Renal cortical epithelial cell (primary cell): ENCODE data around the gene GCNT2. TPM values are rescaled to one million over a fixed set of nuclear protein-coding genes. Genes with fewer than 3 reads are reported as not detected.
"Not testable (repeated sequence)": the region's sequence is repeated elsewhere in the genome, so short reads cannot be mapped to it uniquely, and the experiment has no call there.

Experiments
- DNase-seq: peaks from one replicate; pipeline ENCODE4 v3.0.0-alpha.2; 2011; ENCODE audit warnings: low read depth
- total RNA-seq: library from RNA; depleted of rRNA; stranded (reverse); fragments of >200 nt; gene quantifications from 2 replicates; pipeline ENCODE4 v1.2.3, GENCODE V29; 2014

GCNT2 gene
- total RNA-seq, 1 donor from 2014 or later = 59.4 TPM

GRCh38 chr6:10580570-10580969 is 59.4 kb downstream of the GCNT2 start:
- no peak for DNase-seq

GRCh38 chr6:10581402-10581801 is 60.3 kb downstream of the GCNT2 start:
- DNase-seq = not testable (repeated sequence)

- DNase-seq = no peak
Observed at GRCh38 chr6:10582774-10583508, 61.8 kb downstream of the GCNT2 start.

GRCh38 chr6:10583509-10583901 is 62.4 kb downstream of the GCNT2 start:
- peak; percentile 15 for DNase-seq

- DNase-seq = peak; percentile 54
Observed at GRCh38 chr6:10584607-10585006, 63.5 kb downstream of the GCNT2 start.

- no peak for DNase-seq
Observed at GRCh38 chr6:10585209-10585845, 64.2 kb downstream of the GCNT2 start.

GRCh38 chr6:10586302-10586701 is 65.2 kb downstream of the GCNT2 start:
- DNase-seq = no peak

GRCh38 chr6:10587656-10588406 is 66.7 kb downstream of the GCNT2 start:
- DNase-seq = peak; percentile 30

GRCh38 chr6:10588562-10589428 is 67.6 kb downstream of the GCNT2 start:
- no peak for DNase-seq

- DNase-seq = no peak
Observed at GRCh38 chr6:10589429-10589727, 68.2 kb downstream of the GCNT2 start.

GRCh38 chr6:10589983-10590382 is 68.8 kb downstream of the GCNT2 start:
- DNase-seq = no peak

- no peak for DNase-seq
Observed at GRCh38 chr6:10591422-10592160, 70.4 kb downstream of the GCNT2 start.

GRCh38 chr6:10595731-10596664 is 74.8 kb downstream of the GCNT2 start:
- DNase-seq = peak; percentile 68

GRCh38 chr6:10597499-10598001 is 76.4 kb downstream of the GCNT2 start:
- no peak for DNase-seq

- no peak for DNase-seq
Observed at GRCh38 chr6:10598084-10598960, 77.2 kb downstream of the GCNT2 start.

- no peak for DNase-seq
Observed at GRCh38 chr6:10599046-10599445, 77.9 kb downstream of the GCNT2 start.

- DNase-seq = not testable (repeated sequence)
Observed at GRCh38 chr6:10600681-10601080, 79.5 kb downstream of the GCNT2 start.

- DNase-seq = no peak
Observed at GRCh38 chr6:10603219-10603618, 82.1 kb downstream of the GCNT2 start.

- no peak for DNase-seq
Observed at GRCh38 chr6:10609038-10609437, 87.9 kb downstream of the GCNT2 start.
